SK-N-SH treated with all-trans-retinoic acid at 6 μM for 48 hours (cell line): ENCODE data around the gene AGBL1.

Experiments
- BACH2 ChIP-seq: fragments of 250-450 bp; sonication (Bioruptor Pico); IDR thresholded peaks from 2 replicates; pipeline ENCODE4 v1.9.0; 2021; ENCODE audit warnings: mild to moderate bottlenecking, borderline replicate concordance
- CREB5 ChIP-seq: fragments of 250-450 bp; sonication (Bioruptor Pico); IDR thresholded peaks from 2 replicates; pipeline ENCODE4 v1.5.1; 2020; ENCODE audit warnings: low read depth, mild to moderate bottlenecking, moderate library complexity
- PATZ1 ChIP-seq: fragments of 250-450 bp; sonication (Bioruptor Pico); IDR thresholded peaks from 2 replicates; pipeline ENCODE4 v1.8.0; 2020; ENCODE audit warnings: mild to moderate bottlenecking, moderate library complexity, borderline replicate concordance
- SNAI2 ChIP-seq: fragments of 250-450 bp; sonication (Bioruptor Pico); IDR thresholded peaks from 2 replicates; pipeline ENCODE4 v1.5.0; 2020; ENCODE audit warnings: mild to moderate bottlenecking, moderate library complexity
- ZC3H10 ChIP-seq: fragments of 250-450 bp; sonication (Bioruptor Pico); IDR thresholded peaks from 2 replicates; pipeline ENCODE4 v1.5.1; 2021; ENCODE audit warnings: mild to moderate bottlenecking, moderate library complexity
- ZFP30 ChIP-seq: fragments of 450-650 bp; formaldehyde crosslinking; IDR thresholded peaks from 2 replicates; pipeline ENCODE4 v1.5.0; 2022; ENCODE audit warnings: mild to moderate bottlenecking, moderate library complexity

GRCh38 chr15:86776145-86776544 is 696.5 kb downstream of the AGBL1 start:
- TF ChIP-seq ZC3H10 (CRISPR knock-in tag) = no peak
- TF ChIP-seq BACH2 (CRISPR knock-in tag) = no peak
- TF ChIP-seq CREB5 = no peak
- no peak for TF ChIP-seq ZFP30 (CRISPR knock-in tag)
- no peak for TF ChIP-seq PATZ1 (CRISPR knock-in tag)
- no peak for TF ChIP-seq SNAI2 (CRISPR knock-in tag)
